Measurements from ENCODE around the gene TP53I3. TPM values are rescaled to one million over a fixed set of nuclear protein-coding genes. Genes with fewer than 3 reads are reported as not detected.

The TP53I3 gene
- total RNA-seq, 4 donors from 2014 or later, result 83.2 to 257 (median 128) TPM

DNA sequence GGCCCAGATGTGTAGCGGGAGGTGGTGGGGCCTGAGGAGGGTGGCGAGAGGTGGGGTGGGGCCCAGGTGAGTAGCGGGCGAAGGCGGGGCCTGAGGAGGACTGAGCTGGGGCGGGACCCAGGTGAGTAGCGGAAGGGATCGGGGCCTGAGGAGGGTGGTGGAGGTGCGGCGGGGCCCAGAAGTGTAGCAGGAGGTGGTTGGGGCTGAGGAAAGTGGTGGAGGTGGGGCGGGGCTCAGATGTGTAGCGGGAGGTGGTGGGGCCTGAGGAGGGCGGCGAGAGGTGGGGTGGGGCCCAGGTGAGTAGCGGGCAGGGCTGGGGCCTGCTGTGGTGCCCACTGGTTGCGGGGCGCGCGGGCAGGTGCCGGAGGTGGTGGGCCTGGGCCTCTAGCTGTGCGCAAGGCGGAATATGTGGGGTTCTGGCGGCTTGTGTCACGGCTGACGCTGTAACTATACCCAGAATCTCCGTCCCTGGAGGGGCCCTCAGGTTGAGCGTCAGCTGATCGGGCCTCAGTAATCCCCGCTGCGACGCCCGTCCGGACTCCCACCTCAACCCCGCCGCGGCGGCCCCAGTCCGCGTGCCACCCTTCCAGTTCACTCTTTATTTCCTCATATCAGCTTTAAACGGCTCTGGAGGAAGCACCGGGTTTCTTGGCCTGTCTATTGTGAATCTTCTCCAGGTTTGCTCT lies 7.6 kb downstream of the TP53I3 start:
- DNase-seq, result no peak
- intact Hi-C loops (cut with DNase I; ENCODE audit: low total_unique reads), result no loop called here
- H3K4me3 ChIP-seq, result peak overlapping the region; percentile 55 to 62 (median 60)
- H3K4me1 ChIP-seq, result peaks cover 9 to 31% (median 16%) of the 10 kb centered on the region in 4 donors
- H3K36me3 ChIP-seq, result peaks cover 0 to 18% (median 2%) of the 10 kb centered on the region in 4 donors
- in situ Hi-C loops (cut with MboI; ENCODE audit: low pct_ligation_motif_present in 1 of 4, low pct_unique_long_range_greater_than_20kb in 1 of 4, low sequenced_read_pairs in 3 of 4), result loop anchor here in 1 of 4 donors (10.0 kb wide), 1 partner anchor 152 kb away; the partner anchor contains the start of gene ATAD2B
- H3K27me3 ChIP-seq, result no peaks in the 10 kb centered on the region
- peak overlapping the region; percentile 90 to 97 (median 93) for H3K27ac ChIP-seq
- 1% methylated on average over 40 of the region's 41 CpGs; no CpG with 5 or more reads in 1 of the 2 donors for WGBS, 2 donors (ENCODE audit: low coverage in 1 of 2)
- no peaks in the 10 kb centered on the region for H3K9me3 ChIP-seq
- TF ChIP-seq POLR2A (IDR thresholded peaks at IDR 0.05) (peak; percentile 87), EP300 (IDR thresholded peaks at IDR 0.05; ENCODE audit: low read depth) (no peak), POLR2AphosphoS5 (IDR thresholded peaks at IDR 0.05) (peak; percentile 38 to 69 (median 67))
- TF ChIP-seq, protein P1, sequence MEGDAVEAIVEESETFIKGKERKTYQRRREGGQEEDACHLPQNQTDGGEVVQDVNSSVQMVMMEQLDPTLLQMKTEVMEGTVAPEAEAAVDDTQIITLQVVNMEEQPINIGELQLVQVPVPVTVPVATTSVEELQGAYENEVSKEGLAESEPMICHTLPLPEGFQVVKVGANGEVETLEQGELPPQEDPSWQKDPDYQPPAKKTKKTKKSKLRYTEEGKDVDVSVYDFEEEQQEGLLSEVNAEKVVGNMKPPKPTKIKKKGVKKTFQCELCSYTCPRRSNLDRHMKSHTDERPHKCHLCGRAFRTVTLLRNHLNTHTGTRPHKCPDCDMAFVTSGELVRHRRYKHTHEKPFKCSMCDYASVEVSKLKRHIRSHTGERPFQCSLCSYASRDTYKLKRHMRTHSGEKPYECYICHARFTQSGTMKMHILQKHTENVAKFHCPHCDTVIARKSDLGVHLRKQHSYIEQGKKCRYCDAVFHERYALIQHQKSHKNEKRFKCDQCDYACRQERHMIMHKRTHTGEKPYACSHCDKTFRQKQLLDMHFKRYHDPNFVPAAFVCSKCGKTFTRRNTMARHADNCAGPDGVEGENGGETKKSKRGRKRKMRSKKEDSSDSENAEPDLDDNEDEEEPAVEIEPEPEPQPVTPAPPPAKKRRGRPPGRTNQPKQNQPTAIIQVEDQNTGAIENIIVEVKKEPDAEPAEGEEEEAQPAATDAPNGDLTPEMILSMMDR (IDR thresholded peaks at IDR 0.05), result no peak

DNA sequence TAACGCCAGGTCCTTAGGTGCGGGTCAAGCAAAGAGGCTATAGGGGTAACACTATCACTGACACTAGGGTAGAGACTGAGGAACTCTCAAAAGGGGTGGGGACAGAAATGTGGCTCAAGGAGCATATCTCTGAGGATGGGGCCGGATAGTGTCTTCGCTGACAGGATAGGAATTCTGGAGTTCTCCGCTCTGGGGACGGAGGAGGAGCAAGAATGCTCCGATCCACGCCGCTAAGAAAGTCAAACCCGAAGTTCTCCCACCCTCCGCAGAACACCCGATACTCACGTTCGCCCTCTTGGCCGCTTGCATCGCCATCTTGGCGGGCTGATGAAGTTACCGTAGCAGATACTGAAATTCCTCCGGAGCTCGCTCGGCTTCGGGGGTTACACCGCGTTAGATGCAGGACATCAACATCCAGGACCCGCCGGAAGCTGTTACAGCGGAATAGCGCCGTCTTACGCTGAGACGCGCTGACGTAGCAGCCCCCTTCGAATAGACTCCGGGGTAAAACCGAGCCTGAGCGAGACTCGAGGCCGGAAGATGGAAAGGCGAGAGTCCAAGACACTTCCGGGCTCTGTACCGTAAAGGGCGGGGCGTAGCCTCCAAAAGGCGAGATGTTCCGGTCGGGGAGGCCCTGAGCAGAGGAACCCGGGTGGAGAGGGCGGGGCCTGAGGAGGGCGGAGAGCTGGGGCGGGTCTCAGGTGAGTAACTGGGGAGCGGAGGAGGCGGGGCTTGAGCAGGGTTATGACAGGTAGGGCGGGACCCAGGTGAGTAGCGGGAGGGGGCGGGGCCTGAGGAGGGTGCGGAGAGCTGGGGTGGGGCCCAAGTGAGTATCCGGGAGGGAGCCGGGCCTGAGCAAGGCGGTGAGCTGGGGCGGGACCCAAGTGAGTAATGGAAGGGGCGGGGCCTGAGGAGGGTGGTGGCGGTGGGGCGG lies 8.5 kb downstream of the TP53I3 start, which contains the start of gene SF3B6:
Gene SF3B6 (minus strand): TSS at position 412 of the 934 bp plus-strand sequence. CDS start 97 bp downstream, at position 315.
- H3K27ac ChIP-seq, result peak within 1 kb of the TSS; percentile 90 to 97 (median 93)
- H3K9me3 ChIP-seq, result no peaks in the 10 kb centered on the region
- TF ChIP-seq, protein P1 (IDR thresholded peaks at IDR 0.05), result no peak
- TF ChIP-seq POLR2A (IDR thresholded peaks at IDR 0.05), result peak; percentile 76
- TF ChIP-seq EP300 (IDR thresholded peaks at IDR 0.05; ENCODE audit: low read depth), result no peak
- peak; percentile 84 to 93 (median 86) for TF ChIP-seq POLR2AphosphoS5 (IDR thresholded peaks at IDR 0.05)
- DNase-seq, result peak; percentile 100
- whole genome bisulfite sequencing, 2 donors (ENCODE audit: low coverage in 1 of 2), result 0 to 1% methylated on average over 3 to 62 of the region's 64 CpGs
- intact Hi-C loops (cut with DNase I; ENCODE audit: low total_unique reads) (no loop called here), in situ Hi-C loops (cut with MboI; ENCODE audit: low pct_ligation_motif_present in 1 of 4, low pct_unique_long_range_greater_than_20kb in 1 of 4, low sequenced_read_pairs in 3 of 4) (loop anchor here in 1 of 4 donors (10.0 kb wide), 1 partner anchor 151 kb away; the partner anchor contains the start of gene ATAD2B)
- H3K27me3 ChIP-seq, result no peaks in the 10 kb centered on the region
- peaks cover 9 to 30% (median 16%) of the 10 kb centered on the region in 4 donors for H3K4me1 ChIP-seq
- H3K4me3 ChIP-seq, result peak within 1 kb of the TSS; percentile 55 to 66 (median 60)
- H3K36me3 ChIP-seq, result peaks cover 0 to 22% (median 0%) of the 10 kb centered on the region in 4 donors

DNA sequence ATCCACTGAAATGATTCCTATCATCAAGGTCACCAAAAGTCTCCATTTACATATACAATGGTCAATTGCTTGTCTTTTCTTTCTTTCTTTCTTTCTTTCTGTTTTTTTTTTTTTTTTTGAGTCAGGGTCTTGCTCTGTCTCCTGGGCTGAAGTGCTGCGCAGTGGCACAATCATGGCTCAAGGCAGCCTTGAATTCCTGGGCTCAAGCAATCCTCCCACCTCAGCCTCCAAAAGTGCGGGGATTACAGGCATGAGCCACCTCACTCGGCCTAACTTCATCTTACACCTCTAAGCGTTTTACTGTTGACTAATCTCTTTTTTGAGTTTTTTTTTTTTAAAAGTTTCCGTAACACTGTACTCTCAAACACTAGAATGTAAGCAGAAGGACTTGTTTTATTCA lies 9.4 kb downstream of the TP53I3 start:
- intact Hi-C loops (cut with DNase I; ENCODE audit: low total_unique reads) (no loop called here), in situ Hi-C loops (cut with MboI; ENCODE audit: low pct_ligation_motif_present in 1 of 4, low pct_unique_long_range_greater_than_20kb in 1 of 4, low sequenced_read_pairs in 3 of 4) (loop anchor here in 1 of 4 donors (10.0 kb wide), 1 partner anchor 150 kb away; the partner anchor contains the start of gene ATAD2B)
- no peaks in the 10 kb centered on the region for H3K9me3 ChIP-seq
- H3K4me3 ChIP-seq, result peak overlapping the region in 3 of 4 donors; percentile 55 to 60 (median 60)
- TF ChIP-seq EP300 (IDR thresholded peaks at IDR 0.05; ENCODE audit: low read depth) (no peak), POLR2A (IDR thresholded peaks at IDR 0.05) (no peak), POLR2AphosphoS5 (IDR thresholded peaks at IDR 0.05) (no peak)
- TF ChIP-seq, protein P1 (IDR thresholded peaks at IDR 0.05), result no peak
- peaks cover 9 to 30% (median 16%) of the 10 kb centered on the region in 4 donors for H3K4me1 ChIP-seq
- WGBS, 2 donors (ENCODE audit: low coverage in 1 of 2), result 51 to 58% methylated on average over 5 of the region's 5 CpGs
- H3K36me3 ChIP-seq, result peaks cover 0 to 22% (median 2%) of the 10 kb centered on the region in 4 donors
- H3K27ac ChIP-seq, result peak overlapping the region; percentile 90 to 97 (median 93)
- no peaks in the 10 kb centered on the region for H3K27me3 ChIP-seq
- DNase-seq, result no peak
